GM12873 (cell line): ENCODE measurements around the gene DNAH9.
A peak's percentile ranks its signal among the peaks of the same experiment; 100 is the strongest.

ENCODE experiments used
- CTCF ChIP-seq: IDR thresholded peaks from 2 replicates; pipeline ENCODE4 v1.5.1; 2012; ENCODE audit warnings: low read depth, mild to moderate bottlenecking, moderate library complexity, low read length, control low read depth; ENCODE audit not compliant: insufficient read depth; ENCODE audit errors: missing control alignments

Gene DNAH9

GRCh38 chr17:11640463-11640814 is 42.2 kb downstream of the DNAH9 start:
- no peak for TF ChIP-seq CTCF

- TF ChIP-seq CTCF, result no peak
Measured at GRCh38 chr17:11641521-11642275, 43.4 kb downstream of the DNAH9 start.

GRCh38 chr17:11642655-11643054 is 44.4 kb downstream of the DNAH9 start:
- no peak for TF ChIP-seq CTCF

- no peak for TF ChIP-seq CTCF
Measured at GRCh38 chr17:11643851-11644250, 45.6 kb downstream of the DNAH9 start.

- TF ChIP-seq CTCF, result peak; percentile 87
Measured at GRCh38 chr17:11644265-11645212, 46.3 kb downstream of the DNAH9 start.

- TF ChIP-seq CTCF, result no peak
Measured at GRCh38 chr17:11645426-11645825, 47.2 kb downstream of the DNAH9 start.

GRCh38 chr17:11651089-11651488 is 52.8 kb downstream of the DNAH9 start:
- TF ChIP-seq CTCF, result no peak
